Liver (tissue), 9 donors: ENCODE results near the gene NUP205. TPM values are rescaled to one million over a fixed set of nuclear protein-coding genes. Genes with fewer than 3 reads are reported as not detected.

Experiments
- DNase-seq: peaks from one replicate; pipeline ENCODE4 v3.0.0-alpha.2; 2017; ENCODE audit warnings: low spot score
- H3K27ac ChIP-seq, 2 donors: one replicate each; pipeline ENCODE4 v1.7.0; 2013; ENCODE audit warnings: inconsistent platforms in 2 of 2, low read length in 2 of 2, control low read depth in 1 of 2, low read depth in 1 of 2, mild to moderate bottlenecking in 1 of 2
- H3K27me3 ChIP-seq, 4 donors: one replicate each; pipeline versions ENCODE4 v1.6.1 to v1.7.0; 2013; ENCODE audit warnings: low read length in 3 of 4, inconsistent platforms in 1 of 4, mild to moderate bottlenecking in 1 of 4, moderate library complexity in 1 of 4; ENCODE audit not compliant: control insufficient read depth in 4 of 4, insufficient read depth in 4 of 4
- H3K36me3 ChIP-seq, 4 donors: one replicate each; pipeline versions ENCODE4 v1.6.1 to v1.7.0; 2013; ENCODE audit warnings: low read length in 3 of 4, mild to moderate bottlenecking in 3 of 4, low read depth in 1 of 4, moderate library complexity in 1 of 4; ENCODE audit not compliant: control insufficient read depth in 4 of 4, insufficient read depth in 3 of 4
- H3K4me1 ChIP-seq, 4 donors: one replicate each; pipeline versions ENCODE4 v1.6.1 to v1.7.0; 2013; ENCODE audit warnings: low read length in 3 of 4, mild to moderate bottlenecking in 3 of 4, moderate library complexity in 1 of 4; ENCODE audit not compliant: control insufficient read depth in 4 of 4, insufficient read depth in 4 of 4
- H3K4me3 ChIP-seq, 3 donors: one replicate each; pipeline versions ENCODE4 v1.6.1 to v1.7.0; 2013; ENCODE audit warnings: low read length in 3 of 3, control low read depth in 1 of 3, low read depth in 1 of 3, mild to moderate bottlenecking in 1 of 3
- H3K9ac ChIP-seq, 2 donors: one replicate each; pipeline ENCODE4 v1.7.0; 2013; ENCODE audit warnings: low read length in 2 of 2, mild to moderate bottlenecking in 2 of 2, moderate library complexity in 2 of 2, control low read depth in 1 of 2, low read depth in 1 of 2
- H3K9me3 ChIP-seq, 4 donors: one replicate each; pipeline versions ENCODE4 v1.6.1 to v1.7.0; 2013; ENCODE audit warnings: low read length in 3 of 4; ENCODE audit not compliant: control insufficient read depth in 4 of 4
- ATF3 ChIP-seq: IDR thresholded peaks from 2 replicates; pipeline ENCODE4 v1.6.1; 2016; ENCODE audit warnings: antibody characterized with exemption
- EGR1 ChIP-seq, 2 donors: IDR thresholded peaks; 2 replicates each; pipeline ENCODE4 v1.6.1; 2016 to 2018; ENCODE audit warnings: antibody characterized with exemption in 2 of 2, low read depth in 2 of 2
- FOXA1 ChIP-seq: IDR thresholded peaks from 2 replicates; pipeline ENCODE4 v1.6.1; 2016; ENCODE audit warnings: antibody characterized with exemption
- FOXA2 ChIP-seq: IDR thresholded peaks from 2 replicates; pipeline ENCODE4 v1.6.1; 2016; ENCODE audit warnings: antibody characterized with exemption
- GABPA ChIP-seq, 2 donors: IDR thresholded peaks in 1 of 2; conservative IDR thresholded peaks in 1 of 2; 2 replicates each; pipeline ENCODE4 v1.6.1; 2016; ENCODE audit warnings: antibody characterized with exemption in 2 of 2, mild to moderate bottlenecking in 1 of 2, moderate library complexity in 1 of 2
- HNF4A ChIP-seq, 2 donors: conservative IDR thresholded peaks; 2 replicates each; pipeline ENCODE4 v1.6.1; 2016; ENCODE audit warnings: antibody characterized with exemption in 2 of 2, mild to moderate bottlenecking in 2 of 2
- HNF4G ChIP-seq: IDR thresholded peaks from 2 replicates; pipeline ENCODE4 v1.6.1; 2016; ENCODE audit warnings: antibody characterized with exemption
- JUND ChIP-seq, 2 donors: IDR thresholded peaks; 2 replicates each; pipeline ENCODE4 v1.6.1; 2016; ENCODE audit warnings: antibody characterized with exemption in 2 of 2
- MAX ChIP-seq: IDR thresholded peaks from 2 replicates; pipeline ENCODE4 v1.6.1; 2016; ENCODE audit warnings: antibody characterized with exemption
- NR2F2 ChIP-seq: IDR thresholded peaks from 2 replicates; pipeline ENCODE4 v1.6.1; 2016; ENCODE audit warnings: antibody characterized with exemption
- RAD21 ChIP-seq, 2 donors: IDR thresholded peaks; 2 replicates each; pipeline ENCODE4 v1.6.1; 2016; ENCODE audit warnings: antibody characterized with exemption in 2 of 2, mild to moderate bottlenecking in 2 of 2
- REST ChIP-seq: IDR thresholded peaks from 2 replicates; pipeline ENCODE4 v1.6.1; 2016; ENCODE audit warnings: antibody characterized with exemption, mild to moderate bottlenecking
- RXRA ChIP-seq, 2 donors: IDR thresholded peaks; 2 replicates each; pipeline ENCODE4 v1.6.1; 2017 to 2018; ENCODE audit warnings: antibody characterized with exemption in 2 of 2, mild to moderate bottlenecking in 1 of 2
- SP1 ChIP-seq: IDR thresholded peaks from 2 replicates; pipeline ENCODE4 v1.6.1; 2018; ENCODE audit warnings: antibody characterized with exemption, mild to moderate bottlenecking
- TAF1 ChIP-seq: conservative IDR thresholded peaks from 2 replicates; pipeline ENCODE4 v1.6.1; 2016; ENCODE audit warnings: antibody characterized with exemption, mild to moderate bottlenecking
- YY1 ChIP-seq: IDR thresholded peaks from 2 replicates; pipeline ENCODE4 v1.6.1; 2016; ENCODE audit warnings: antibody characterized with exemption, mild to moderate bottlenecking
- ZBTB33 ChIP-seq: IDR thresholded peaks from 2 replicates; pipeline ENCODE4 v1.6.1; 2016; ENCODE audit warnings: antibody characterized with exemption
- WGBS: extraction: QIAGEN DNeasy Blood & Tissue Kit; methylation state at CpG from one replicate; pipeline ENCODE4 v1.1.7; 2013; 5-methylcytosine and 5-hydroxymethylcytosine counted together
- polyA plus RNA-seq, 2 donors: library from polyadenylated mRNA; stranded (reverse) in 1 of 2; unstranded in 1 of 2; fragments of 200-250 nt in 1 of 2; fragments of >200 nt in 1 of 2; fragmentation: Nextera tagmentation in 1 of 2; extraction: Ambion mirVana in 1 of 2; gene quantifications; one replicate each; pipeline versions ENCODE4 v1.2.1 to v1.2.3, GENCODE V29; 2013 to 2015
- total RNA-seq, 2 donors: library from RNA; depleted of rRNA; stranded (reverse); fragments of >200 nt; gene quantifications; one replicate each; pipeline ENCODE4 v1.2.3, GENCODE V29; 2014
- TF ChIP-seq, protein P1 (sequence below): fragments of 150-350 bp; IDR thresholded peaks from 2 replicates; pipeline ENCODE4 v1.5.1; 2017; ENCODE audit warnings: improper control_type of control experiment, low read depth, low read length; ENCODE audit not compliant: missing input control
- donor health status: healthy.
- donor health status: healthy.
- donor health status: healthy.
- donor health status: healthy.
- donor health status: healthy.

The NUP205 gene
- total and polyA plus RNA-seq, 4 donors = 6.3 to 27.8 (median 12.0) TPM

DNA sequence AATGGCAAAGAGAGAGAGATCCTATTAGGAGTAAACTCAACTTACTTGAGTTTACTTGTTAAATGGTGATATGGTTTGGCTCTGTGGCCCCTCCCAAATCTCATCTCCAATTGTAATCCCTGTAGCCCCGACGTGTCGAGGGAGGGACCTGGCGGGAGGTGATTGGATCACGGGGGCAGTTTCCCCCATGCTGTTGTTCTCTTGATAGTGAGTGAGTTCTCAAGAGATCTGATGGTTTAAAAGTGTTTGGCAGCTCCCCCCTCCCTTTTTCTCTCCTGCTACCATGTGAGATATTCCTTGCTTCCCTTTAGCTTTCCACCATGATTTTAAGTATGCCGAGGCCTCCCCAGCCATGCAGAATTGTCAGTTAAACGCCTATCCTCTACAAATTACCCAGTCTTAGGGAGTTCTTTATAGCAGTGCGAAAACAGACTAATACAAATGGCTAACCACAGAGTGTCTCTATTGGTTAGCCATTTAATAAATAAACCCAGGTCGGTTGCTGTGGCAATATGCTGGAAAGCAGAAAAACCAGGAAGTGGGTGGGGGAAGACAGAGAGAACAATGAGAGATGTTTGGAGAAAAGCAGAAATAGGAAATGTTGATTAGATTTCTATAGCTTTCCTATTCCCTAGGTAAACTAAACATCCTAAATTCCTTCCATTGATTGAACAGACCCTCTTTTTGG is 101.6 kb downstream of the NUP205 start:
- DNase-seq = no peak
- WGBS = 74% methylated on average over 9 of the region's 9 CpGs
- no peak overlapping the region for H3K4me3 ChIP-seq

More for the DNA sequence above, 101.6 kb downstream of the NUP205 start:
- Histone ChIP-seq H3K27ac (no peak overlapping the region), H3K9me3 (no peaks in the 10 kb centered on the region), H3K9ac (no peak overlapping the region), H3K4me1 (peaks cover 3 to 11% (median 7%) of the 10 kb centered on the region in 4 donors), H3K27me3 (no peaks in the 10 kb centered on the region), H3K36me3 (no peaks in the 10 kb centered on the region)
- TF ChIP-seq FOXA2 (no peak), ATF3 (no peak), MAX (no peak), HNF4G (no peak), RXRA (IDR thresholded peaks at IDR 0.05) (no peak), TAF1 (no peak), NR2F2 (no peak), SP1 (no peak), FOXA1 (no peak), EGR1 (IDR thresholded peaks at IDR 0.05; ENCODE audit: low read depth in 2 of 2) (no peak), GABPA (IDR thresholded peaks at IDR 0.05 in 1 of 2, conservative IDR thresholded peaks at IDR 0.05 in 1 of 2) (no peak), HNF4A (conservative IDR thresholded peaks at IDR 0.05) (no peak), ZBTB33 (no peak), RAD21 (IDR thresholded peaks at IDR 0.05) (no peak), REST (no peak), JUND (IDR thresholded peaks at IDR 0.05) (no peak), YY1 (no peak)
- TF ChIP-seq, protein P1, sequence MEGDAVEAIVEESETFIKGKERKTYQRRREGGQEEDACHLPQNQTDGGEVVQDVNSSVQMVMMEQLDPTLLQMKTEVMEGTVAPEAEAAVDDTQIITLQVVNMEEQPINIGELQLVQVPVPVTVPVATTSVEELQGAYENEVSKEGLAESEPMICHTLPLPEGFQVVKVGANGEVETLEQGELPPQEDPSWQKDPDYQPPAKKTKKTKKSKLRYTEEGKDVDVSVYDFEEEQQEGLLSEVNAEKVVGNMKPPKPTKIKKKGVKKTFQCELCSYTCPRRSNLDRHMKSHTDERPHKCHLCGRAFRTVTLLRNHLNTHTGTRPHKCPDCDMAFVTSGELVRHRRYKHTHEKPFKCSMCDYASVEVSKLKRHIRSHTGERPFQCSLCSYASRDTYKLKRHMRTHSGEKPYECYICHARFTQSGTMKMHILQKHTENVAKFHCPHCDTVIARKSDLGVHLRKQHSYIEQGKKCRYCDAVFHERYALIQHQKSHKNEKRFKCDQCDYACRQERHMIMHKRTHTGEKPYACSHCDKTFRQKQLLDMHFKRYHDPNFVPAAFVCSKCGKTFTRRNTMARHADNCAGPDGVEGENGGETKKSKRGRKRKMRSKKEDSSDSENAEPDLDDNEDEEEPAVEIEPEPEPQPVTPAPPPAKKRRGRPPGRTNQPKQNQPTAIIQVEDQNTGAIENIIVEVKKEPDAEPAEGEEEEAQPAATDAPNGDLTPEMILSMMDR = no peak
